Neural progenitor cell (in vitro differentiated cells): ENCODE measurements around the gene PNMT. TPM values are rescaled to one million over a fixed set of nuclear protein-coding genes. Genes with fewer than 3 reads are reported as not detected.
A peak's percentile ranks its signal among the peaks of the same experiment; 100 is the strongest.

Experiments
- DNase-seq: peaks from one replicate; pipeline ENCODE4 v3.0.0-alpha.2; 2016; ENCODE audit warnings: low spot score
- H2AFZ ChIP-seq: fragments of 200-600 bp; sonication (generic); replicated peaks from 2 replicates; pipeline ENCODE4 v1.6.1; 2016; ENCODE audit warnings: antibody characterized with exemption
- H3F3A ChIP-seq: fragments of 200-600 bp; sonication (generic); 2 replicates; pipeline ENCODE4 v1.6.1; 2016; ENCODE audit warnings: antibody characterized with exemption, low read depth
- H3K27ac ChIP-seq: fragments of 200-600 bp; sonication (generic); 2 replicates; pipeline ENCODE4 v1.5.1; 2016; ENCODE audit warnings: mild to moderate bottlenecking
- H3K27me3 ChIP-seq: fragments of 200-600 bp; sonication (generic); 2 replicates; pipeline ENCODE4 v1.6.1; 2016; ENCODE audit warnings: mild to moderate bottlenecking, moderate library complexity
- H3K36me3 ChIP-seq: fragments of 200-600 bp; sonication (generic); 2 replicates; pipeline ENCODE4 v1.5.1; 2016
- H3K4me1 ChIP-seq: fragments of 200-600 bp; sonication (generic); 2 replicates; pipeline ENCODE4 v1.6.1; 2016; ENCODE audit warnings: mixed run types
- H3K4me2 ChIP-seq: fragments of 200-600 bp; sonication (generic); 2 replicates; pipeline ENCODE4 v1.6.1; 2016
- H3K4me3 ChIP-seq: fragments of 200-600 bp; sonication (generic); 2 replicates; pipeline ENCODE4 v1.5.1; 2016
- H3K79me2 ChIP-seq: fragments of 200-600 bp; sonication (generic); 2 replicates; pipeline ENCODE4 v1.6.1; 2016; ENCODE audit warnings: low read depth
- H3K9ac ChIP-seq: fragments of 200-600 bp; sonication (generic); 2 replicates; pipeline ENCODE4 v1.6.1; 2016
- H3K9me3 ChIP-seq: fragments of 200-600 bp; sonication (generic); 2 replicates; pipeline ENCODE4 v1.5.1; 2016; ENCODE audit warnings: low read depth
- H4K20me1 ChIP-seq: fragments of 200-600 bp; sonication (generic); 2 replicates; pipeline ENCODE4 v1.6.1; 2016; ENCODE audit warnings: low read depth
- H3K27ac Mint-ChIP-seq: 3 replicates; pipeline ENCODE4 v1.8.0; 2021; ENCODE audit warnings: mixed read lengths
- H3K27me3 Mint-ChIP-seq: 2 replicates; pipeline ENCODE4 v1.8.0; 2022; ENCODE audit warnings: low read depth, mild to moderate bottlenecking, inconsistent platforms, moderate library complexity, mixed read lengths; ENCODE audit not compliant: insufficient read depth
- H3K36me3 Mint-ChIP-seq: 3 replicates; pipeline ENCODE4 v1.8.0; 2021; ENCODE audit warnings: mixed read lengths
- H3K4me1 Mint-ChIP-seq: 3 replicates; pipeline ENCODE4 v1.8.0; 2021; ENCODE audit warnings: mixed read lengths
- H3K4me3 Mint-ChIP-seq: 3 replicates; pipeline ENCODE4 v1.8.0; 2021; ENCODE audit warnings: mild to moderate bottlenecking, moderate library complexity, mixed read lengths
- H3K9me3 Mint-ChIP-seq: 3 replicates; pipeline ENCODE4 v1.8.0; 2020; ENCODE audit warnings: mixed read lengths
- CTCF ChIP-seq: fragments of 200-600 bp; sonication (generic); IDR thresholded peaks from 2 replicates; pipeline ENCODE4 v1.5.1; 2017; ENCODE audit warnings: antibody characterized with exemption, mild to moderate bottlenecking
- EZH2 ChIP-seq: fragments of 200-600 bp; sonication (generic); IDR thresholded peaks from 2 replicates; pipeline ENCODE4 v1.6.1; 2017; ENCODE audit warnings: antibody characterized with exemption, mild to moderate bottlenecking, moderate library complexity
- EZH2phosphoT487 ChIP-seq: fragments of 200-600 bp; sonication (generic); IDR thresholded peaks from 2 replicates; pipeline ENCODE4 v1.6.1; 2017; ENCODE audit warnings: antibody characterized with exemption
- total RNA-seq: library from RNA; depleted of rRNA; stranded (reverse); fragments of >200 nt; gene quantifications from 2 replicates; pipeline ENCODE4 v1.2.3, GENCODE V29; 2015; ENCODE audit warnings: low replicate concordance

Gene PNMT
- total RNA-seq, 1 donor from 2014 or later = not detected

- Histone ChIP-seq H3K9ac (no peak overlapping the region), H4K20me1 (peaks cover 21% of the 10 kb centered on the region), H3K9me3 (no peaks in the 10 kb centered on the region), H3K4me2 (peak overlapping the region; percentile 79), H3K27me3 (no peaks in the 10 kb centered on the region), H2AFZ (peak overlapping the region; percentile 51), H3K27ac (peak overlapping the region; percentile 86), H3K4me1 (peaks cover 29% of the 10 kb centered on the region), H3K79me2 (peaks cover 15% of the 10 kb centered on the region), H3F3A (peaks cover 24% of the 10 kb centered on the region), H3K4me3 (peak overlapping the region; percentile 11), H3K36me3 (no peaks in the 10 kb centered on the region)
- H3K9me3 Mint-ChIP-seq = no peaks in the 10 kb centered on the region
- H3K36me3 Mint-ChIP-seq = peaks cover 15% of the 10 kb centered on the region
- H3K27ac Mint-ChIP-seq = peak overlapping the region; percentile 100
- no peaks in the 10 kb centered on the region for H3K27me3 Mint-ChIP-seq
- peak; percentile 85 for DNase-seq
- H3K4me1 Mint-ChIP-seq = peaks cover 54% of the 10 kb centered on the region
- peak overlapping the region; percentile 76 for H3K4me3 Mint-ChIP-seq
- TF ChIP-seq EZH2phosphoT487 (no peak), CTCF (no peak), EZH2 (no peak)
Measured at GRCh38 chr17:39652587-39653315, 15.5 kb upstream of the PNMT start.

- peaks cover 24% of the 10 kb centered on the region for H3F3A ChIP-seq
- peak overlapping the region; percentile 79 for H3K4me2 ChIP-seq
- peak overlapping the region; percentile 86 for H3K27ac ChIP-seq
- Mint-ChIP-seq H3K27ac (peak overlapping the region; percentile 89), H3K4me3 (peak overlapping the region; percentile 76), H3K9me3 (no peaks in the 10 kb centered on the region), H3K27me3 (no peaks in the 10 kb centered on the region), H3K36me3 (peaks cover 15% of the 10 kb centered on the region), H3K4me1 (peaks cover 54% of the 10 kb centered on the region)
- TF ChIP-seq CTCF = no peak
- no peak for TF ChIP-seq EZH2
- no peak for TF ChIP-seq EZH2phosphoT487
- H3K27me3 ChIP-seq = no peaks in the 10 kb centered on the region
- H3K9me3 ChIP-seq = no peaks in the 10 kb centered on the region
- peaks cover 20% of the 10 kb centered on the region for H4K20me1 ChIP-seq
- peaks cover 29% of the 10 kb centered on the region for H3K4me1 ChIP-seq
- no peak for DNase-seq
- H2AFZ ChIP-seq = no peak overlapping the region
- H3K4me3 ChIP-seq = peak overlapping the region; percentile 11
- H3K9ac ChIP-seq = no peak overlapping the region
- H3K36me3 ChIP-seq = no peaks in the 10 kb centered on the region
- peaks cover 14% of the 10 kb centered on the region for H3K79me2 ChIP-seq
Measured at GRCh38 chr17:39653316-39653661, 15.0 kb upstream of the PNMT start.

DNA sequence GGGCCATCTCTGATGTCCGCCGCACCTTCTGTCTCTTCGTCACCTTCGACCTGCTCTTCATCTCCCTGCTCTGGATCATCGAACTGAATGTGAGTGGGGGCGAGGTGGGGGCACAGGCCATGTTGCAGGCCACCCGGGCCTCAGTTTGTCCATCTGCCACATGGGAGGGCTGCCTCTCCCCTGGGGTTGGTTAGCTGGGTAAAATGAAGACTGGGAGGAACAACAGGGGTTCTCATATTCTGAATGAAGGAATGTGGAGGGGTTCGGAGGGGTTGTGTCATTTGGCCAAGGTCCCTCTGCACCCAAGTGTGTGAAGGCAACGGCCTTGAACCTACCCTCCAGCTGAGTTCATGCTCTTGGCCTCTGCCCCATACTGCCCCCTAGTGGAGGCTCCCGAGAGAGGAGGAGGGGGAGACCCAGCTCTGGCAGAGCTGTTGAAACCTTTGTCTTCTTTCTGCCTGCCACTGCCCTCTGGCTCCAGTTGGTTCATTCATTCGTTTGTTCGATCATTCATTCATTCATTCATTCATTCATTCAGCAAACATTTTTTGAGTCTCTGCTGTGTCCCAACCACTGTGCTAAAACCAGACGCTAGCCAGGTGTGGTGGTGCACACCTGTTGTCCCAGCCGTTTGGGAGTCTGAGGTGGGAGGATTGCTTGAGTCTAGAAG is 14.5 kb upstream of the PNMT start:
- H3K27ac ChIP-seq = no peak overlapping the region
- H3K27me3 ChIP-seq = no peaks in the 10 kb centered on the region

More for the DNA sequence above, 14.5 kb upstream of the PNMT start:
- H3K79me2 ChIP-seq = peaks cover 14% of the 10 kb centered on the region
- H3K36me3 ChIP-seq = no peaks in the 10 kb centered on the region
- peaks cover 24% of the 10 kb centered on the region for H3F3A ChIP-seq
- no peak overlapping the region for H2AFZ ChIP-seq
- H3K4me3 Mint-ChIP-seq = peak overlapping the region; percentile 58
- no peaks in the 10 kb centered on the region for H3K27me3 Mint-ChIP-seq
- peaks cover 29% of the 10 kb centered on the region for H3K4me1 ChIP-seq
- no peaks in the 10 kb centered on the region for H3K9me3 Mint-ChIP-seq
- H4K20me1 ChIP-seq = peaks cover 20% of the 10 kb centered on the region
- H3K9ac ChIP-seq = no peak overlapping the region
- no peak for DNase-seq
- TF ChIP-seq EZH2phosphoT487 = no peak
- TF ChIP-seq CTCF = peak; percentile 88
- no peak for TF ChIP-seq EZH2
- H3K36me3 Mint-ChIP-seq = peaks cover 15% of the 10 kb centered on the region
- peak overlapping the region; percentile 89 for H3K27ac Mint-ChIP-seq
- peak overlapping the region; percentile 79 for H3K4me2 ChIP-seq
- H3K9me3 ChIP-seq = no peaks in the 10 kb centered on the region
- peaks cover 54% of the 10 kb centered on the region for H3K4me1 Mint-ChIP-seq
- H3K4me3 ChIP-seq = no peak overlapping the region
